Mesendoderm (in vitro differentiated cells): ENCODE measurements around the gene PRSS1.

Experiments used
- DNase-seq: peaks from one replicate; pipeline ENCODE4 v3.0.0; 2013
- H2AK5ac ChIP-seq: 2 replicates; pipeline ENCODE4 v1.6.1; 2013; ENCODE audit warnings: low read length, inconsistent platforms
- H2BK120ac ChIP-seq: 2 replicates; pipeline ENCODE4 v1.6.1; 2013; ENCODE audit warnings: low read depth, mild to moderate bottlenecking, low read length, moderate library complexity, mixed read lengths
- H2BK15ac ChIP-seq: replicated peaks from 2 replicates; pipeline ENCODE4 v1.6.1; 2013; ENCODE audit warnings: low read depth, mild to moderate bottlenecking, moderate library complexity
- H2BK5ac ChIP-seq: 2 replicates; pipeline ENCODE4 v1.6.1; 2013; ENCODE audit warnings: low read length, inconsistent platforms
- H3K18ac ChIP-seq: 2 replicates; pipeline ENCODE4 v1.6.1; 2013; ENCODE audit warnings: mild to moderate bottlenecking, low read length, mixed read lengths
- H3K23ac ChIP-seq: one replicate; pipeline ENCODE4 v1.6.1; 2013; ENCODE audit warnings: low read length
- H3K27ac ChIP-seq: 2 replicates; pipeline ENCODE4 v1.5.1; 2013; ENCODE audit warnings: low read depth, mild to moderate bottlenecking, inconsistent platforms, low read length, moderate library complexity
- H3K27me3 ChIP-seq: 2 replicates; pipeline ENCODE4 v1.6.1; 2013; ENCODE audit warnings: low read length, control low read depth, mild to moderate bottlenecking, inconsistent platforms; ENCODE audit not compliant: insufficient read depth, poor library complexity
- H3K36me3 ChIP-seq: 2 replicates; pipeline ENCODE4 v1.6.1; 2013; ENCODE audit warnings: low read length, inconsistent platforms; ENCODE audit not compliant: control insufficient read depth, insufficient read depth
- H3K4ac ChIP-seq: one replicate; pipeline ENCODE4 v1.6.1; 2013; ENCODE audit warnings: low read depth, mild to moderate bottlenecking, low read length, moderate library complexity
- H3K4me1 ChIP-seq: 2 replicates; pipeline ENCODE4 v1.6.1; 2013; ENCODE audit warnings: low read depth, low read length, inconsistent platforms; ENCODE audit not compliant: control insufficient read depth
- H3K4me2 ChIP-seq: 2 replicates; pipeline ENCODE4 v1.6.1; 2013; ENCODE audit warnings: low read length
- H3K4me3 ChIP-seq: 2 replicates; pipeline ENCODE4 v1.5.1; 2013; ENCODE audit warnings: mild to moderate bottlenecking, low read length
- H3K56ac ChIP-seq: one replicate; pipeline ENCODE4 v1.6.1; 2013; ENCODE audit warnings: low read length
- H3K79me1 ChIP-seq: 2 replicates; pipeline ENCODE4 v1.6.1; 2013; ENCODE audit warnings: low read length, inconsistent platforms
- H3K79me2 ChIP-seq: 2 replicates; pipeline ENCODE4 v1.6.1; 2013; ENCODE audit warnings: mild to moderate bottlenecking, low read length; ENCODE audit not compliant: control insufficient read depth, insufficient read depth
- H3K9ac ChIP-seq: 2 replicates; pipeline ENCODE4 v1.6.1; 2013; ENCODE audit warnings: low read length, inconsistent platforms
- H4K5ac ChIP-seq: one replicate; pipeline ENCODE4 v1.6.1; 2013; ENCODE audit warnings: low read length
- H4K8ac ChIP-seq: one replicate; pipeline ENCODE4 v1.6.1; 2013; ENCODE audit warnings: low read depth, mild to moderate bottlenecking, control low read depth, low read length, moderate library complexity
- WGBS: extraction: QIAGEN DNeasy Blood & Tissue Kit; methylation state at CpG from one replicate; pipeline ENCODE4 v1.1.7; 2013; ENCODE audit warnings: low lambda C conversion rate, missing lambda C conversion rate; ENCODE audit not compliant: insufficient coverage; ENCODE audit errors: extremely low coverage; 5-methylcytosine and 5-hydroxymethylcytosine counted together

The PRSS1 gene

DNA sequence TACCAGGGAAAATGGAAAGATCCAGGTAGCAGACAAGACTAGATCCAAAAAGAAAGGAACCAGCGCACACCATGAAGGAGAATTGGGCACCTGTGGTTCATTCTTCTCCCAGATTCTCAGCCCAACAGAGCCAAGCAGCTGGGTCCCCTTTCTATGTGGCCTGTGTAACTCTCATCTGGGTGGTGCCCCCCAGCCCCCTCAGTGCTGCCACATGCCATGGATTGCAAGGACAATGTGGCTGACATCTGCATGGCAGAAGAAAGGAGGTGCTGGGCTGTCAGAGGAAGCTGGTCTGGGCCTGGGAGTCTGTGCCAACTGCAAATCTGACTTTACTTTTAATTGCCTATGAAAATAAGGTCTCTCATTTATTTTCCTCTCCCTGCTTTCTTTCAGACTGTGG lies 42.9 kb downstream of the PRSS1 start:
- H2BK15ac ChIP-seq, result no peak overlapping the region
- no peaks in the 10 kb centered on the region for H3K79me1 ChIP-seq
- H3K4me2 ChIP-seq, result no peak overlapping the region
- no peak overlapping the region for H3K27ac ChIP-seq
- H4K5ac ChIP-seq, result no peak overlapping the region
- H3K23ac ChIP-seq, result no peak overlapping the region
- no peaks in the 10 kb centered on the region for H3K27me3 ChIP-seq
- H2AK5ac ChIP-seq, result no peak overlapping the region
- no peak for DNase-seq
- H3K79me2 ChIP-seq, result no peaks in the 10 kb centered on the region
- no peaks in the 10 kb centered on the region for H3K36me3 ChIP-seq
- H3K4me3 ChIP-seq, result no peak overlapping the region
- H2BK120ac ChIP-seq, result no peak overlapping the region
- peaks cover 4% of the 10 kb centered on the region for H3K4me1 ChIP-seq
- no peak overlapping the region for H4K8ac ChIP-seq
- WGBS, result no CpG with 5 or more reads among the region's 1 CpG
- no peak overlapping the region for H3K56ac ChIP-seq
- H3K18ac ChIP-seq, result no peak overlapping the region
- H2BK5ac ChIP-seq, result no peak overlapping the region
- H3K4ac ChIP-seq, result no peak overlapping the region
- no peak overlapping the region for H3K9ac ChIP-seq

DNA sequence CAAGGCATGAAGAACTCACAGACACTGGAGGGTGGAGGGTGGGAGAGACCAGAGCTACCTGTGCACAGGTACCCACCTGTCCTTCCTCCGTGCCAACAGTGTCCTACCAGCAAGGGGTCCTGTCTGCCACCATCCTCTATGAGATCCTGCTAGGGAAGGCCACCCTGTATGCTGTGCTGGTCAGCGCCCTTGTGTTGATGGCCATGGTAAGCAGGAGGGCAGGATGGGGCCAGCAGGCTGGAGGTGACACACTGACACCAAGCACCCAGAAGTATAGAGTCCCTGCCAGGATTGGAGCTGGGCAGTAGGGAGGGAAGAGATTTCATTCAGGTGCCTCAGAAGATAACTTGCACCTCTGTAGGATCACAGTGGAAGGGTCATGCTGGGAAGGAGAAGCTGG lies 43.3 kb downstream of the PRSS1 start:
- WGBS, result no CpG with 5 or more reads among the region's 2 CpGs
- Histone ChIP-seq H3K18ac (no peak overlapping the region), H3K79me2 (no peaks in the 10 kb centered on the region), H3K4ac (no peak overlapping the region), H2AK5ac (no peak overlapping the region), H4K5ac (no peak overlapping the region), H2BK120ac (no peak overlapping the region), H3K36me3 (no peaks in the 10 kb centered on the region), H3K27ac (no peak overlapping the region), H3K27me3 (no peaks in the 10 kb centered on the region), H2BK5ac (no peak overlapping the region), H3K9ac (no peak overlapping the region), H3K4me3 (no peak overlapping the region), H4K8ac (no peak overlapping the region), H3K79me1 (no peaks in the 10 kb centered on the region), H3K4me1 (peaks cover 4% of the 10 kb centered on the region), H3K23ac (no peak overlapping the region), H3K4me2 (no peak overlapping the region), H3K56ac (no peak overlapping the region), H2BK15ac (no peak overlapping the region)
- DNase-seq, result no peak

DNA sequence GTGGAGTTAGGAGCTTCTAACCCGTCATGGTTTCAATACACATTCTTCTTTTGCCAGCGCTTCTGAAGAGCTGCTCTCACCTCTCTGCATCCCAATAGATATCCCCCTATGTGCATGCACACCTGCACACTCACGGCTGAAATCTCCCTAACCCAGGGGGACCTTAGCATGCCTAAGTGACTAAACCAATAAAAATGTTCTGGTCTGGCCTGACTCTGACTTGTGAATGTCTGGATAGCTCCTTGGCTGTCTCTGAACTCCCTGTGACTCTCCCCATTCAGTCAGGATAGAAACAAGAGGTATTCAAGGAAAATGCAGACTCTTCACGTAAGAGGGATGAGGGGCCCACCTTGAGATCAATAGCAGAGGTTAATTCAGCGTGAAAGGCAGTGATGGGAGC lies 43.9 kb downstream of the PRSS1 start:
- H3K27ac ChIP-seq, result no peak overlapping the region
- peaks cover 4% of the 10 kb centered on the region for H3K4me1 ChIP-seq
- H3K79me1 ChIP-seq, result no peaks in the 10 kb centered on the region
- WGBS, result no CpG with 5 or more reads among the region's 5 CpGs
- no peak overlapping the region for H3K23ac ChIP-seq
- no peak overlapping the region for H2AK5ac ChIP-seq
- no peaks in the 10 kb centered on the region for H3K79me2 ChIP-seq
- no peak overlapping the region for H4K5ac ChIP-seq
- H2BK15ac ChIP-seq, result no peak overlapping the region
- no peaks in the 10 kb centered on the region for H3K36me3 ChIP-seq
- H3K27me3 ChIP-seq, result no peaks in the 10 kb centered on the region
- no peak overlapping the region for H2BK5ac ChIP-seq
- H3K4me2 ChIP-seq, result no peak overlapping the region
- H3K9ac ChIP-seq, result no peak overlapping the region
- H3K4ac ChIP-seq, result no peak overlapping the region
- DNase-seq, result no peak
- H3K4me3 ChIP-seq, result no peak overlapping the region
- H2BK120ac ChIP-seq, result no peak overlapping the region
- no peak overlapping the region for H3K56ac ChIP-seq
- H4K8ac ChIP-seq, result no peak overlapping the region
- H3K18ac ChIP-seq, result no peak overlapping the region

DNA sequence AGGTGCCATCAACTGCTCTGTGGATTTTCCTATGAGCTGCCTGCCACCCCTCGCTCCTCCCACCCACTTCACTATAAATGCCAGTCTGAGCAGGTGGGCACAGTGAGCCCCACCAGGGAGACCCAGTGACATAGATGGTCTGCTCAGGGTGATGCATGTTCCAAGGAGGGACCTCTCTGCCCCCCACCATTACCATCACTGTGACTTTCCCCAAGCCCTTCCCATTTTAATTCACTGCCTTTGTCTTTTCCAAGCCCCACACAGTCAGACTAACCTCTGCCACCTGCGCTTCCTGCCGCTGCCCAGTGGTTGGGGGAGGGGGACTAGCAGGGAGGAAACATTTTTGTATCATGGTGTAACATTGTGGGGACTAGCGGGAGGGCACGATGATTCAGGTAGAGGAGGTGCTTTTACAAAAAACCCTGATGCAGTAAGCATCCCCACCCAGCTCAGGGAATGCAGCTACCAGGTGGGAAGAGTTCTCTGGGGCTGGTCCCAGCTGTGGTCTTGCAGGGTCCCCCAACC lies 46.1 kb downstream of the PRSS1 start:
- no peak overlapping the region for H3K23ac ChIP-seq
- H4K5ac ChIP-seq, result no peak overlapping the region
- no peaks in the 10 kb centered on the region for H3K79me1 ChIP-seq
- H3K4ac ChIP-seq, result no peak overlapping the region
- H3K4me1 ChIP-seq, result peaks cover 4% of the 10 kb centered on the region
- H3K9ac ChIP-seq, result no peak overlapping the region
- DNase-seq, result peak; percentile 79
- no CpG with 5 or more reads among the region's 5 CpGs for WGBS
- no peak overlapping the region for H3K27ac ChIP-seq
- no peak overlapping the region for H3K18ac ChIP-seq
- no peak overlapping the region for H4K8ac ChIP-seq
- no peak overlapping the region for H2BK5ac ChIP-seq
- no peak overlapping the region for H3K56ac ChIP-seq
- H3K79me2 ChIP-seq, result no peaks in the 10 kb centered on the region
- no peak overlapping the region for H2BK120ac ChIP-seq
- no peaks in the 10 kb centered on the region for H3K27me3 ChIP-seq
- no peak overlapping the region for H3K4me2 ChIP-seq
- H2AK5ac ChIP-seq, result no peak overlapping the region
- H3K4me3 ChIP-seq, result no peak overlapping the region
- H2BK15ac ChIP-seq, result no peak overlapping the region
- H3K36me3 ChIP-seq, result no peaks in the 10 kb centered on the region

GRCh38 chr7:142796001-142796500 lies 46.8 kb downstream of the PRSS1 start:
- Histone ChIP-seq H3K23ac (no peak overlapping the region), H3K18ac (peak overlapping the region; percentile 46), H3K4me3 (no peak overlapping the region), H3K79me2 (no peaks in the 10 kb centered on the region), H2BK5ac (no peak overlapping the region), H3K27ac (no peak overlapping the region), H3K56ac (peak overlapping the region; percentile 68), H3K79me1 (no peaks in the 10 kb centered on the region), H4K8ac (no peak overlapping the region), H3K9ac (peak overlapping the region; percentile 68), H3K27me3 (no peaks in the 10 kb centered on the region), H2AK5ac (no peak overlapping the region), H2BK15ac (no peak overlapping the region), H4K5ac (no peak overlapping the region), H3K36me3 (no peaks in the 10 kb centered on the region), H3K4me1 (peaks cover 4% of the 10 kb centered on the region), H3K4me2 (peak overlapping the region; percentile 91), H2BK120ac (no peak overlapping the region), H3K4ac (no peak overlapping the region)
- WGBS, result no CpG with 5 or more reads among the region's 9 CpGs
- peak; percentile 48 for DNase-seq
